ENCODE data around the gene PPP1R1B. TPM values are rescaled to one million over a fixed set of nuclear protein-coding genes. Genes with fewer than 3 reads are reported as not detected.

The PPP1R1B gene
- total RNA-seq, 1 donor from 2014 or later, result not detected

GRCh38 chr17:39683295-39683939 lies 56.7 kb downstream of the PPP1R1B start:
- Histone ChIP-seq H3K4me3 (ENCODE audit: low read depth, low read length) (no peak overlapping the region), H3K36me3 (ENCODE audit: control insufficient read depth, insufficient read depth, low read length) (no peaks in the 10 kb centered on the region), H3K27me3 (ENCODE audit: control insufficient read depth, insufficient read depth, low read length) (no peaks in the 10 kb centered on the region)
- TF ChIP-seq CTCF (IDR thresholded peaks at IDR 0.05; ENCODE audit: insufficient read depth, low read length, poor library complexity, severe bottlenecking), result no peak
- no peak for DNase-seq (ENCODE audit: low read depth)

GRCh38 chr17:39684369-39685192 lies 57.8 kb downstream of the PPP1R1B start:
- no peaks in the 10 kb centered on the region for H3K27me3 ChIP-seq (ENCODE audit: control insufficient read depth, insufficient read depth, low read length)
- DNase-seq (ENCODE audit: low read depth), result no peak
- no peak overlapping the region for H3K4me3 ChIP-seq (ENCODE audit: low read depth, low read length)
- no peak for TF ChIP-seq CTCF (IDR thresholded peaks at IDR 0.05; ENCODE audit: insufficient read depth, low read length, poor library complexity, severe bottlenecking)
- H3K36me3 ChIP-seq (ENCODE audit: control insufficient read depth, insufficient read depth, low read length), result no peaks in the 10 kb centered on the region

Other genes with a start within 250 kb of the PPP1R1B start
- 12.1 and 16.3 TPM in 2 replicates for gene FBXL20, start 225.3 kb upstream of the PPP1R1B start, total RNA-seq
- 36.7 and 39.9 TPM in 2 replicates for gene MED1, start 175.7 kb upstream of the PPP1R1B start, total RNA-seq
- gene CDK12, start 165.5 kb upstream of the PPP1R1B start, total RNA-seq, result 34.2 and 38.7 TPM in 2 replicates
- not detected in 2 replicates for gene NEUROD2, start 19.0 kb upstream of the PPP1R1B start, total RNA-seq
- gene STARD3, start 10.2 kb downstream of the PPP1R1B start, total RNA-seq, result 52.6 and 82.4 TPM in 2 replicates
- 0.55 and 0.84 TPM in 2 replicates for gene TCAP, start 38.4 kb downstream of the PPP1R1B start, total RNA-seq
- 2.7 TPM in 1 of 2 replicates, not detected in the other for gene PNMT, start 41.5 kb downstream of the PPP1R1B start, total RNA-seq
- gene PGAP3, start 61.1 kb downstream of the PPP1R1B start, total RNA-seq, result 12.5 and 12.8 TPM in 2 replicates
- 44.1 and 47.2 TPM in 2 replicates for gene ERBB2, start 73.1 kb downstream of the PPP1R1B start, total RNA-seq
- 83.7 and 97.0 TPM in 2 replicates for gene MIEN1, start 103.6 kb downstream of the PPP1R1B start, total RNA-seq
- gene GRB7, start 111.0 kb downstream of the PPP1R1B start, total RNA-seq, result 20.5 and 21.2 TPM in 2 replicates
- 0.17 and 0.89 TPM in 2 replicates for gene IKZF3, start 237.4 kb downstream of the PPP1R1B start, total RNA-seq
- gene ZPBP2, start 241.2 kb downstream of the PPP1R1B start, total RNA-seq, result not detected in 2 replicates